K562 (cell line): ENCODE measurements around the gene GFRA1. TPM values are rescaled to one million over a fixed set of nuclear protein-coding genes. Genes with fewer than 3 reads are reported as not detected.

ENCODE experiments used
- ATAC-seq: fragments of 200-7000 bp; cut with Tn5 transposase; 3 replicates; pipeline ENCODE4 v1.9.1; 2020; ENCODE audit warnings: moderate library complexity
- BruUV-seq: library from RNA; stranded (reverse); fragments of 400-500 nt; replicated peaks from 2 replicates; lab custom pipeline; 2021; lab: Mats Ljungman, UMichigan
- CTCF ChIA-PET: fragments of 300-600 bp; formaldehyde crosslinking; extraction: SDS; loops from one replicate; lab custom pipeline; 2021; ENCODE audit warnings: low intra/inter-chr PET ratio; lab: Yijun Ruan, JAX
- POLR2A ChIA-PET: fragments of 300-600, 350-650 bp; sonication (Branson Sonifier 250); formaldehyde crosslinking; extraction: SDS; loops from one replicate; lab custom pipeline; 2021; ENCODE audit warnings: antibody characterized with exemption, inconsistent platforms; lab: Yijun Ruan, JAX
- DNase-seq, 4 experiments: peaks; one replicate each; pipeline versions ENCODE4 v3.0.0 to v3.0.0-alpha.2; 2011 to 2018; ENCODE audit warnings: low spot score in 3 of 4, mixed read lengths in 3 of 4; ENCODE audit errors: extremely low read depth in 1 of 4
- FAIRE-seq: peaks from 2 replicates; lab custom pipeline; 2011; peaks lifted over from hg19 to GRCh38; lab: Jason Lieb, UNC
- H2AFZ ChIP-seq: 2 replicates; pipeline ENCODE4 v1.6.0; 2011; ENCODE audit warnings: low read depth, low read length, control low read depth, inconsistent platforms
- H3K27ac ChIP-seq: fragments of 200-600 bp; 3 replicates; pipeline ENCODE4 v1.8.0; 2011; ENCODE audit warnings: low read depth, mild to moderate bottlenecking, control low read depth, inconsistent platforms, low read length, moderate library complexity, mixed read lengths; ENCODE audit errors: extremely low read depth
- H3K27me3 ChIP-seq, 2 experiments: fragments of 300-600 bp in 1 of 2; 2 replicates in 1 of 2; 3 replicates in 1 of 2; pipeline versions ENCODE4 v1.6.0 to v1.8.0; 2011; ENCODE audit warnings: inconsistent platforms in 2 of 2, low read length in 2 of 2, mild to moderate bottlenecking in 1 of 2, mixed read lengths in 1 of 2, moderate library complexity in 1 of 2; ENCODE audit not compliant: control insufficient read depth in 2 of 2, insufficient read depth in 2 of 2
- H3K36me3 ChIP-seq: fragments of 300-600 bp; 3 replicates; pipeline ENCODE4 v1.8.0; 2011; ENCODE audit warnings: mild to moderate bottlenecking, low read length, inconsistent platforms; ENCODE audit not compliant: control insufficient read depth, insufficient read depth
- H3K4me1 ChIP-seq, 2 experiments: fragments of 200-600 bp in 1 of 2; replicated peaks in 1 of 2; 2 replicates in 1 of 2; 3 replicates in 1 of 2; pipeline versions ENCODE4 v1.5.1 to v1.8.0; 2011; ENCODE audit warnings: inconsistent platforms in 2 of 2, low read length in 2 of 2, mild to moderate bottlenecking in 1 of 2, mixed read lengths in 1 of 2, moderate library complexity in 1 of 2; ENCODE audit not compliant: control insufficient read depth in 2 of 2, insufficient read depth in 2 of 2
- H3K4me2 ChIP-seq: 2 replicates; pipeline ENCODE4 v1.6.1; 2011; ENCODE audit warnings: low read length, control low read depth, inconsistent platforms, mixed read lengths; ENCODE audit not compliant: insufficient read depth
- H3K4me3 ChIP-seq: fragments of 200-600 bp; sonication (generic), shearing (Covaris generic); 2 replicates; pipeline ENCODE4 v1.5.1; 2016; ENCODE audit warnings: control low read depth, inconsistent platforms
- H3K79me2 ChIP-seq: fragments of 200-600 bp; 3 replicates; pipeline ENCODE4 v1.8.0; 2011; ENCODE audit warnings: low read length, inconsistent platforms; ENCODE audit not compliant: control insufficient read depth, insufficient read depth
- H3K9ac ChIP-seq, 2 experiments: 2 replicates each; pipeline versions ENCODE4 v1.6.0 to v1.6.1; 2011; ENCODE audit warnings: low read depth in 2 of 2, low read length in 2 of 2, control low read depth in 1 of 2, inconsistent platforms in 1 of 2, mild to moderate bottlenecking in 1 of 2, mixed read lengths in 1 of 2; ENCODE audit not compliant: insufficient read depth in 1 of 2
- H3K9me1 ChIP-seq: one replicate; pipeline ENCODE4 v1.6.0; 2011; ENCODE audit warnings: inconsistent platforms, mild to moderate bottlenecking, low read length, moderate library complexity; ENCODE audit not compliant: control insufficient read depth, insufficient read depth
- H3K9me3 ChIP-seq: replicated peaks from 2 replicates; pipeline ENCODE4 v1.5.1; 2011; ENCODE audit warnings: low read depth, low read length, inconsistent platforms; ENCODE audit not compliant: control insufficient read depth, insufficient read depth
- H4K20me1 ChIP-seq: replicated peaks from 2 replicates; pipeline ENCODE4 v1.6.1; 2011; ENCODE audit warnings: low read length, inconsistent platforms, mixed read lengths; ENCODE audit not compliant: control insufficient read depth, insufficient read depth
- BDP1 ChIP-seq: IDR thresholded peaks from 3 replicates; pipeline ENCODE4 v1.6.1; 2011; ENCODE audit not compliant: insufficient read length, insufficient read depth
- CREM ChIP-seq: IDR thresholded peaks from 2 replicates; pipeline ENCODE4 v1.6.1; 2014; ENCODE audit warnings: antibody characterized with exemption, low read depth
- EGR1 ChIP-seq: fragments of 450-650 bp; conservative IDR thresholded peaks from 2 replicates; pipeline ENCODE4 v1.6.1; 2017; ENCODE audit warnings: mild to moderate bottlenecking
- GABPA ChIP-seq: fragments of 200-800 bp; sonication (Bioruptor generic); conservative IDR thresholded peaks from 2 replicates; pipeline ENCODE4 v1.6.1; 2016; ENCODE audit warnings: low read depth, missing genetic modification characterization, missing compliant biosample characterization
- KDM2B ChIP-seq: fragments of 250-450 bp; sonication (Bioruptor Pico); IDR thresholded peaks from 2 replicates; pipeline ENCODE4 v1.8.0; 2021; ENCODE audit warnings: mild to moderate bottlenecking, moderate library complexity
- KHSRP ChIP-seq: fragments of 450-650 bp; IDR thresholded peaks from 2 replicates; pipeline ENCODE4 v1.6.1; 2017
- KLF10 ChIP-seq: fragments of 250-450 bp; sonication (Bioruptor Pico); IDR thresholded peaks from 2 replicates; pipeline ENCODE4 v1.6.1; 2021; ENCODE audit warnings: matching md5 sums
- MYNN ChIP-seq, 2 experiments: sonication (generic); formaldehyde crosslinking in 1 of 2; IDR thresholded peaks; 2 replicates each; pipeline versions ENCODE4 v1.5.0 to v1.6.1; 2016 to 2020; ENCODE audit warnings: antibody characterized with exemption in 1 of 2, missing genetic modification reagents in 1 of 2
- POLR2AphosphoS2 ChIP-seq: IDR thresholded peaks from 2 replicates; pipeline ENCODE4 v1.6.1; 2012; ENCODE audit warnings: low read length, improper control_type of control experiment
- TBP ChIP-seq: optimal IDR thresholded peaks from 2 replicates; pipeline ENCODE3; 2011; ENCODE audit warnings: low read depth, low read length, improper control_type of control experiment
- YY1 ChIP-seq, 3 experiments: IDR thresholded peaks; 2 replicates each; pipeline ENCODE4 v1.6.1; 2011; ENCODE audit warnings: low read length in 2 of 3, mild to moderate bottlenecking in 2 of 3, moderate library complexity in 2 of 3, borderline replicate concordance in 1 of 3, control low read depth in 1 of 3, low read depth in 1 of 3; ENCODE audit not compliant: insufficient read depth in 3 of 3, insufficient replicate concordance in 2 of 3, control insufficient read depth in 1 of 3, insufficient read length in 1 of 3; ENCODE audit errors: extremely low read depth in 1 of 3
- ZNF75A ChIP-seq: fragments of 450-650 bp; formaldehyde crosslinking; IDR thresholded peaks from 2 replicates; pipeline ENCODE4 v1.4.0; 2020; ENCODE audit warnings: mild to moderate bottlenecking
- WGBS: fragments of 100-300 bp; shearing (Covaris generic); methylation state at CpG from one replicate; pipeline ENCODE4 v1.1.6; 2016; ENCODE audit warnings: low coverage, mixed read lengths; ENCODE audit not compliant: insufficient coverage; ENCODE audit errors: missing lambda C conversion rate; 5-methylcytosine and 5-hydroxymethylcytosine counted together
- in situ Hi-C: fragments of 300-500 bp; cut with MboI; formaldehyde crosslinking; loops from 4 replicates; pipeline ENCODE4 v1.15.0; 2018; ENCODE audit warnings: inconsistent platforms, mixed read lengths
- intact Hi-C: fragments of 100-400 bp; cut with micrococcal nuclease; formaldehyde crosslinking; loops from 2 replicates; pipeline ENCODE4 v1.14.2; 2022
- polyA plus RNA-seq, 8 experiments: library from polyadenylated mRNA; depleted of rRNA in 4 of 8; stranded (reverse) in 5 of 8; unstranded in 3 of 8; fragments of >200 nt; fragmentation: Nextera tagmentation in 2 of 8; fragmentation: Illumina TruSeq in 1 of 8; extraction: Ambion mirVana in 2 of 8; extraction: Trizol in 1 of 8; gene quantifications; 2 replicates each; pipeline versions ENCODE4 v1.2.1 to v1.2.3, GENCODE V29; 2011 to 2014; ENCODE audit warnings: inconsistent platforms in 1 of 8, missing spikeins in 1 of 8
- total RNA-seq, 7 experiments: library from RNA; depleted of rRNA in 6 of 7; stranded (reverse); fragments of >200 nt in 6 of 7; fragmentation: Illumina TruSeq in 2 of 7; extraction: Trizol in 2 of 7; gene quantifications; 2 replicates each; pipeline versions ENCODE4 v1.2.1 to v1.2.3, GENCODE V29; 2011 to 2021; ENCODE audit warnings: low replicate concordance in 1 of 7
- TF ChIP-seq, protein P1 (sequence below): fragments of 450-650 bp; formaldehyde crosslinking; IDR thresholded peaks from 2 replicates; pipeline ENCODE4 v1.4.0; 2022; ENCODE audit warnings: missing genetic modification characterization

GFRA1 gene
- total and polyA plus RNA-seq, 9 of the 15 experiments (the other 6 are each of a cell fraction or from before 2014, with no cell fraction given), result 0.04 TPM; not detected in 8

DNA sequence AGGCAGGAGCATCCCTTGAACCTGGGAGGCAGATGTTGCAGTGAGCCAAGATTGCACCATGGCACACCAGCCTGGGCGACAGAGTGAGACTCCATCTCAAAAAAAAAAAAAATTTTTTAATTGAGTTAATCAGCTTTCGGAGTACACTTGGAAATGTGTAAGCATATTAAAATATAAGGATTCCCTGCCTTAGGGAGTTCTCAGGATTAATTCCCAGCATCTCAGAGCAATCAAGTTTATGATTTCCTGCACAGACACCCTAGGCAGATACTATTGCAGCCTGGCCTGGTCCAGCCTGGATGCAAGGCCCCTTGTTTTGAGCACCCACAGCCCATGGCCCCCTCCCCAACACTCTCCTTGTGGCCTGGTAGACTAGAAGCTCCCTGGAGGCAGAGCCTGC is 39.8 kb downstream of the GFRA1 start:
- Histone ChIP-seq H3K27ac (no peak overlapping the region), H3K4me2 (no peak overlapping the region), H3K79me2 (no peaks in the 10 kb centered on the region), H2AFZ (no peak overlapping the region), H3K27me3 (no peaks in the 10 kb centered on the region), H3K4me3 (no peak overlapping the region), H3K4me1 (no peaks in the 10 kb centered on the region; a peak in 1 of 5 replicates), H3K9me3 (no peaks in the 10 kb centered on the region), H3K9me1 (no peaks in the 10 kb centered on the region), H3K36me3 (no peaks in the 10 kb centered on the region), H4K20me1 (no peaks in the 10 kb centered on the region), H3K9ac (no peak overlapping the region)
- WGBS, result 0% methylated on average over 2 of the region's 2 CpGs
- DNase-seq, result no peak
- POLR2A ChIA-PET, result no interaction called here
- in situ Hi-C loops, result no loop called here
- FAIRE-seq, result no peak
- TF ChIP-seq BDP1 (no peak), TBP (no peak), GABPA (no peak), POLR2AphosphoS2 (no peak), KHSRP (no peak), CREM (no peak), MYNN (IDR thresholded peaks at IDR 0.05) (no peak), MYNN (CRISPR knock-in tag; IDR thresholded peaks at IDR 0.05) (no peak), EGR1 (no peak), KDM2B (CRISPR knock-in tag) (no peak), ZNF75A (CRISPR knock-in tag) (no peak), YY1 (IDR thresholded peaks at IDR 0.05; ENCODE audit: borderline replicate concordance in 1 of 3, control insufficient read depth in 1 of 3, extremely low read depth in 1 of 3, insufficient read depth in 3 of 3, insufficient read length in 1 of 3, insufficient replicate concordance in 2 of 3, low read depth in 1 of 3, low read length in 2 of 3) (no peak), KLF10 (CRISPR knock-in tag) (no peak)
- TF ChIP-seq, protein P1, sequence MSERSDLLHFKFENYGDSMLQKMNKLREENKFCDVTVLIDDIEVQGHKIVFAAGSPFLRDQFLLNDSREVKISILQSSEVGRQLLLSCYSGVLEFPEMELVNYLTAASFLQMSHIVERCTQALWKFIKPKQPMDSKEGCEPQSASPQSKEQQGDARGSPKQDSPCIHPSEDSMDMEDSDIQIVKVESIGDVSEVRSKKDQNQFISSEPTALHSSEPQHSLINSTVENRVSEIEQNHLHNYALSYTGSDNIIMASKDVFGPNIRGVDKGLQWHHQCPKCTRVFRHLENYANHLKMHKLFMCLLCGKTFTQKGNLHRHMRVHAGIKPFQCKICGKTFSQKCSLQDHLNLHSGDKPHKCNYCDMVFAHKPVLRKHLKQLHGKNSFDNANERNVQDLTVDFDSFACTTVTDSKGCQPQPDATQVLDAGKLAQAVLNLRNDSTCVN (CRISPR knock-in tag), result no peak
- CTCF ChIA-PET, result no interaction called here
- no TSS peak for BruUV-seq
- intact Hi-C loops, result no loop called here
- no peak for ATAC-seq
